ENCODE results near the gene PSORS1C2. TPM values are rescaled to one million over a fixed set of nuclear protein-coding genes. Genes with fewer than 3 reads are reported as not detected.

The PSORS1C2 gene
- total and polyA plus RNA-seq, 2 experiments from 2014 or later: not detected

- in situ Hi-C loops (cut with MboI): no loop called here
- Histone ChIP-seq H4K20me1 (ENCODE audit: insufficient read depth) (no peaks in the 10 kb centered on the region), H3K27me3 (replicated peaks; ENCODE audit: insufficient read depth) (no peaks in the 10 kb centered on the region), H3K4me1 (ENCODE audit: insufficient read depth) (peaks cover 30% of the 10 kb centered on the region), H3K9me2 (ENCODE audit: insufficient read depth) (no peaks in the 10 kb centered on the region), H3K4me2 (ENCODE audit: unreplicated experiment) (no peak overlapping the region), H3K27ac (no peak overlapping the region), H3K79me2 (ENCODE audit: insufficient read depth) (no peaks in the 10 kb centered on the region), H3F3A (ENCODE audit: insufficient read depth) (peaks cover 18% of the 10 kb centered on the region), H3K9me3 (ENCODE audit: low read depth) (no peaks in the 10 kb centered on the region), H3K4me3 (no peak overlapping the region), H2AFZ (no peak overlapping the region), H3K36me3 (ENCODE audit: low read depth) (no peaks in the 10 kb centered on the region), H3K9ac (no peak overlapping the region)
- no peak for TF ChIP-seq EZH2phosphoT487 (IDR thresholded peaks at IDR 0.05; ENCODE audit: insufficient read depth, low read depth)
- no peak for TF ChIP-seq EZH2 (IDR thresholded peaks at IDR 0.05; ENCODE audit: insufficient read depth, poor library complexity, severe bottlenecking)
- DNase-seq: no peak
- WGBS, 2 experiments (ENCODE audit: low coverage in 1 of 2, low lambda C conversion rate in 2 of 2, missing lambda C conversion rate in 2 of 2): 82 to 85% methylated on average over 9 to 12 of the region's 12 CpGs
These were observed 17.6 kb downstream of the PSORS1C2 start for GRCh38 chr6:31121131-31121790.

- no peaks in the 10 kb centered on the region for H3K9me2 ChIP-seq (ENCODE audit: insufficient read depth)
- in situ Hi-C loops (cut with MboI): no loop called here
- H3K27ac ChIP-seq: no peak within 1 kb of the TSS
- H3K27me3 ChIP-seq (replicated peaks; ENCODE audit: insufficient read depth): no peaks in the 10 kb centered on the region
- no peaks in the 10 kb centered on the region for H3K79me2 ChIP-seq (ENCODE audit: insufficient read depth)
- H3K36me3 ChIP-seq (ENCODE audit: low read depth): no peaks in the 10 kb centered on the region
- H4K20me1 ChIP-seq (ENCODE audit: insufficient read depth): no peaks in the 10 kb centered on the region
- no peak within 1 kb of the TSS for H3K4me3 ChIP-seq
- 89 to 99% methylated on average over 17 to 26 of the region's 26 CpGs for WGBS, 2 experiments (ENCODE audit: low coverage in 1 of 2, low lambda C conversion rate in 2 of 2, missing lambda C conversion rate in 2 of 2)
- no peak for TF ChIP-seq EZH2 (IDR thresholded peaks at IDR 0.05; ENCODE audit: insufficient read depth, poor library complexity, severe bottlenecking)
- TF ChIP-seq EZH2phosphoT487 (IDR thresholded peaks at IDR 0.05; ENCODE audit: insufficient read depth, low read depth): no peak
- no peak within 1 kb of the TSS for H3K9ac ChIP-seq
- DNase-seq: no peak
- H3K4me1 ChIP-seq (ENCODE audit: insufficient read depth): peaks cover 26% of the 10 kb centered on the region
- no peaks in the 10 kb centered on the region for H3K9me3 ChIP-seq (ENCODE audit: low read depth)
- H2AFZ ChIP-seq: no peak within 1 kb of the TSS
- no peak within 1 kb of the TSS for H3K4me2 ChIP-seq (ENCODE audit: unreplicated experiment)
- peaks cover 12% of the 10 kb centered on the region for H3F3A ChIP-seq (ENCODE audit: insufficient read depth)
These were observed 18.5 kb downstream of the PSORS1C2 start, which contains the start of gene CDSN for GRCh38 chr6:31120151-31120915. Gene CDSN (minus strand): TSS chr6:31120446. CDS start chr6:31120419, 27 bp downstream.

GRCh38 chr6:31118178-31118577 lies 20.7 kb downstream of the PSORS1C2 start:
- in situ Hi-C loops (cut with MboI): no loop called here
- H3K9me2 ChIP-seq (ENCODE audit: insufficient read depth): no peaks in the 10 kb centered on the region

DNA sequence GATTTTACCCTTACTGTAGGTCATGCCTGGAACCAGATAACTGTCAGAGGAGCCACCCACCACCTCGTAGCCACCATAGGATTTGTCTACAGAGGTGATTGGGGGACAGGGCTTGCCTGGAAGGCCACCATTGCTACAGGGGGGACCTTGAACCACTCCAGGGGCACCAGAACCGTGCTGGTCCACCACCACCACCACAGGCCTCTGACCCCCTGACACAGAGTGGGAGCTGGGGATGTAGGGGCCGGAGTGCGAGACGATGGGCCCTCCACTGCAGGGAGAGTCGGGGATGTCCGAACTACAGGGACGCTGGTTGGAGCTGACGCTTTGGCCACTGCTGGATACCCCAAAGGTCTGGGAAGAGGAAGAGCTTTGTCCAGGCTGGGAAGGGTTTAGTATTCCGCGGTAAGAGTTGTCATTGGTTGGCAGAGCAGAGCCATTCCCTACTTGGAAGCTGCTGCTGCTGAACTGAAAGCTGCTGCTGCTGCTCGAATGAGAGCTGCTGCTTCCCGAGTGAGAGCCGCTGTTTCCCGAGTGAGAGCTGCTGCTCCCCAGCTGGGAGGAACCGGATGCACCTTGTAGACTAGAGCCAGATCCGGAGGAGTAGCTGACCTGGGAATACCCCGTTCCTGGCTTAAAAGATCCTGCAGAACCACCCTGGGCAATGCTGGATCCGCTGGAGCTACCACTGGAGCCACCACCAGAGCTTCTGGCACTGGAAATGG lies 22.0 kb downstream of the PSORS1C2 start:
- Histone ChIP-seq H4K20me1 (ENCODE audit: insufficient read depth) (no peaks in the 10 kb centered on the region), H3F3A (ENCODE audit: insufficient read depth) (peaks cover 23% of the 10 kb centered on the region), H3K9ac (peak overlapping the region; percentile 27), H3K4me3 (peak overlapping the region; percentile 55), H3K9me2 (ENCODE audit: insufficient read depth) (no peaks in the 10 kb centered on the region), H3K4me2 (ENCODE audit: unreplicated experiment) (peak overlapping the region; percentile 76), H3K9me3 (ENCODE audit: low read depth) (no peaks in the 10 kb centered on the region), H3K79me2 (ENCODE audit: insufficient read depth) (no peaks in the 10 kb centered on the region), H3K27ac (no peak overlapping the region), H2AFZ (peak overlapping the region; percentile 73), H3K27me3 (replicated peaks; ENCODE audit: insufficient read depth) (no peaks in the 10 kb centered on the region), H3K36me3 (ENCODE audit: low read depth) (no peaks in the 10 kb centered on the region), H3K4me1 (ENCODE audit: insufficient read depth) (peaks cover 28% of the 10 kb centered on the region)
- no peak for TF ChIP-seq EZH2phosphoT487 (IDR thresholded peaks at IDR 0.05; ENCODE audit: insufficient read depth, low read depth)
- no peak for TF ChIP-seq EZH2 (IDR thresholded peaks at IDR 0.05; ENCODE audit: insufficient read depth, poor library complexity, severe bottlenecking)
- WGBS, 2 experiments (ENCODE audit: low coverage in 1 of 2, low lambda C conversion rate in 2 of 2, missing lambda C conversion rate in 2 of 2): 40 to 41% methylated on average over 19 of the region's 19 CpGs
- in situ Hi-C loops (cut with MboI): no loop called here
- peak; percentile 68 for DNase-seq

More at GRCh38 chr6:31118178-31118577, 20.7 kb downstream of the PSORS1C2 start:
- H3K4me1 ChIP-seq (ENCODE audit: insufficient read depth): peaks cover 33% of the 10 kb centered on the region
- no peaks in the 10 kb centered on the region for H3K27me3 ChIP-seq (replicated peaks; ENCODE audit: insufficient read depth)
- no peak overlapping the region for H3K27ac ChIP-seq
- TF ChIP-seq EZH2phosphoT487 (IDR thresholded peaks at IDR 0.05; ENCODE audit: insufficient read depth, low read depth) (no peak), EZH2 (IDR thresholded peaks at IDR 0.05; ENCODE audit: insufficient read depth, poor library complexity, severe bottlenecking) (no peak)
- H3K36me3 ChIP-seq (ENCODE audit: low read depth): no peaks in the 10 kb centered on the region
- peaks cover 21% of the 10 kb centered on the region for H3F3A ChIP-seq (ENCODE audit: insufficient read depth)
- H3K79me2 ChIP-seq (ENCODE audit: insufficient read depth): no peaks in the 10 kb centered on the region
- no peak overlapping the region for H3K9ac ChIP-seq
- no peak overlapping the region for H3K4me3 ChIP-seq
- no peak overlapping the region for H2AFZ ChIP-seq
- H4K20me1 ChIP-seq (ENCODE audit: insufficient read depth): no peaks in the 10 kb centered on the region
- WGBS, 2 experiments (ENCODE audit: low coverage in 1 of 2, low lambda C conversion rate in 2 of 2, missing lambda C conversion rate in 2 of 2): 90 to 91% methylated on average over 7 of the region's 7 CpGs
- no peak for DNase-seq
- no peak overlapping the region for H3K4me2 ChIP-seq (ENCODE audit: unreplicated experiment)
- no peaks in the 10 kb centered on the region for H3K9me3 ChIP-seq (ENCODE audit: low read depth)

All from GM23248 (cell line).